ENCODE data around the gene NR4A3. TPM values are rescaled to one million over a fixed set of nuclear protein-coding genes. Genes with fewer than 3 reads are reported as not detected.

The NR4A3 gene
- total RNA-seq, 1 experiment from 2014 or later = 0.24 TPM

DNA sequence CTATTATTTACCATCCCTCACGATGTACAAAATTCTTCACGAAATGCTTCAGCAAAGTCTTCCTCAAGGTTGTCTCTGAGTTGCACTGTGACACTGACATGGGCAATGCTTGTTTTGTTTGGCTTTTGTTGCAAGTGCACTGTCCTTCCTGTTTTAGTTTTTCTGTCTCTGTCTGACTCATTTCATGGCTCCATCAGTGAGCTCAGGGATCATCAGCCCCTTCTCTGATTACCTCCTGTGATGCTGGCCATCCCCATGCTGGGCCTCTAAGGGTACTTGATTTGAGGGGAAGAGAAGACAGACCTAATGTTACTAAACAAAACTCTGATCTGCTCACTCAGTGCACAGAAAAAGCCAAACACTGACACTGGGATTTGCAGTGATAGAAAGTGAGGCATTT, 47.2 kb downstream of the NR4A3 start:
- H4K8ac ChIP-seq (replicated peaks; ENCODE audit: insufficient read length, low read depth, low read length) = no peak overlapping the region
- Mint-ChIP-seq H3K27ac (no peak overlapping the region; a peak in 1 of 7 replicates), H3K4me1 (peaks cover 2 to 3% of the 10 kb centered on the region in 2 experiments; a peak in 3 of 4 replicates), H3K9me3 (no peaks in the 10 kb centered on the region), H3K36me3 (ENCODE audit: insufficient read depth in 1 of 3, low read depth in 3 of 3) (no peaks in the 10 kb centered on the region), H3K27me3 (ENCODE audit: low read depth) (no peaks in the 10 kb centered on the region), H3K4me3 (no peak overlapping the region)
- H2BK12ac ChIP-seq (ENCODE audit: insufficient read length, low read depth, low read length) = no peak overlapping the region
- H3K27ac ChIP-seq (ENCODE audit: insufficient read length, low read depth, low read length) = no peak overlapping the region
- H2BK20ac ChIP-seq (ENCODE audit: low read depth, low read length, poor library complexity, severe bottlenecking) = no peak overlapping the region
- no peak overlapping the region for H3K56ac ChIP-seq (ENCODE audit: insufficient read length, low read depth, low read length)
- no peak overlapping the region for H2BK15ac ChIP-seq (ENCODE audit: low read depth, low read length)
- no peak overlapping the region for H3K9ac ChIP-seq (ENCODE audit: extremely low read depth, insufficient read length, low read length)
- H2AFZ ChIP-seq (ENCODE audit: low read length) = no peak overlapping the region
- no peak overlapping the region for H3K18ac ChIP-seq (ENCODE audit: insufficient read length, low read depth, low read length)
- no CpG with 5 or more reads among the region's 2 CpGs for WGBS (ENCODE audit: extremely low coverage, insufficient read length, low lambda C conversion rate)
- H3K23me2 ChIP-seq (ENCODE audit: insufficient read length, low read depth, low read length, poor library complexity, severe bottlenecking) = no peaks in the 10 kb centered on the region
- H2AK5ac ChIP-seq (ENCODE audit: insufficient read length, low read length) = no peak overlapping the region
- H3K27me3 ChIP-seq (ENCODE audit: insufficient read depth, low read length) = no peaks in the 10 kb centered on the region
- no peak overlapping the region for H2BK5ac ChIP-seq (ENCODE audit: insufficient read length, low read length)
- no peak overlapping the region for H3K23ac ChIP-seq (ENCODE audit: insufficient read length, low read depth, low read length)
- H3K9me3 ChIP-seq (ENCODE audit: control insufficient read depth, low read depth, low read length) = no peaks in the 10 kb centered on the region
- TF ChIP-seq, protein P1, sequence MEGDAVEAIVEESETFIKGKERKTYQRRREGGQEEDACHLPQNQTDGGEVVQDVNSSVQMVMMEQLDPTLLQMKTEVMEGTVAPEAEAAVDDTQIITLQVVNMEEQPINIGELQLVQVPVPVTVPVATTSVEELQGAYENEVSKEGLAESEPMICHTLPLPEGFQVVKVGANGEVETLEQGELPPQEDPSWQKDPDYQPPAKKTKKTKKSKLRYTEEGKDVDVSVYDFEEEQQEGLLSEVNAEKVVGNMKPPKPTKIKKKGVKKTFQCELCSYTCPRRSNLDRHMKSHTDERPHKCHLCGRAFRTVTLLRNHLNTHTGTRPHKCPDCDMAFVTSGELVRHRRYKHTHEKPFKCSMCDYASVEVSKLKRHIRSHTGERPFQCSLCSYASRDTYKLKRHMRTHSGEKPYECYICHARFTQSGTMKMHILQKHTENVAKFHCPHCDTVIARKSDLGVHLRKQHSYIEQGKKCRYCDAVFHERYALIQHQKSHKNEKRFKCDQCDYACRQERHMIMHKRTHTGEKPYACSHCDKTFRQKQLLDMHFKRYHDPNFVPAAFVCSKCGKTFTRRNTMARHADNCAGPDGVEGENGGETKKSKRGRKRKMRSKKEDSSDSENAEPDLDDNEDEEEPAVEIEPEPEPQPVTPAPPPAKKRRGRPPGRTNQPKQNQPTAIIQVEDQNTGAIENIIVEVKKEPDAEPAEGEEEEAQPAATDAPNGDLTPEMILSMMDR (conservative IDR thresholded peaks at IDR 0.05) = no peak
- H3K4me2 ChIP-seq (ENCODE audit: insufficient read depth, insufficient read length, low read length) = no peak overlapping the region
- H3K79me2 ChIP-seq (ENCODE audit: insufficient read depth, low read length) = no peaks in the 10 kb centered on the region
- H3K79me1 ChIP-seq (ENCODE audit: insufficient read depth, low read depth, low read length, poor library complexity, severe bottlenecking) = no peaks in the 10 kb centered on the region
- H2BK120ac ChIP-seq (ENCODE audit: low read depth, low read length, poor library complexity, severe bottlenecking) = no peak overlapping the region
- H4K5ac ChIP-seq (ENCODE audit: insufficient read length, low read depth, low read length) = no peak overlapping the region
- no peak overlapping the region for H3T11ph ChIP-seq (ENCODE audit: low read length)
- DNase-seq = no peak
- no peaks in the 10 kb centered on the region for H4K20me1 ChIP-seq (ENCODE audit: control insufficient read depth, insufficient read depth, insufficient read length)
- no peak overlapping the region for H3K14ac ChIP-seq (ENCODE audit: insufficient read depth, low read length)
- H3K4ac ChIP-seq (ENCODE audit: low read depth, low read length) = no peak overlapping the region
- H4K91ac ChIP-seq (ENCODE audit: insufficient read length, low read depth, low read length) = no peak overlapping the region
- no peaks in the 10 kb centered on the region for H3K4me1 ChIP-seq (ENCODE audit: insufficient read depth, low read length)

All from H9 (cell line).